SIG-M5 treated with dmso at 0.1 percent for 504 hours (cell line): ENCODE results near the gene NIPSNAP3A.
A peak's percentile ranks its signal among the peaks of the same experiment; 100 is the strongest.

Experiments
- DNase-seq: peaks from one replicate; lab custom pipeline; 2025; ENCODE audit not compliant: unreplicated experiment; lab: John Stamatoyannopoulos, UW

NIPSNAP3A gene

DNA sequence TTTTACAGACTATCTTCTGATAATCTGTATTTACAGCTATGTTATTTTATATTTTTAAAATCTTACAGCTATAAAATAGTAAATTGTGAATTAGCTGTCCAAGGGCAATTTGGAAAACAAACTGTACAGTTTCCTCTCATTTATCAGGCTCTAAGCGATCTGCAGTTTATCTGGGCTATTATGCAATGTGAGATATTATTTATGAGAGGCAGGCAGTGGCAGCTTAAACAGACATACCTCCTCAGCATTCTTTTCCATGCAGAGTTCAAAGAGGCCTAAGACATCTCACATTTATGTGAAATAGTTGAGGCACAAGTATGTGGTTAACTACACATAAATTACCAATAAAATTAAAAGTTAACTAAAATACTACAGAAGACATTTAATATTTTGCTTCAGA, 26.6 kb downstream of the NIPSNAP3A start:
- DNase-seq, result peak; percentile 42

DNA sequence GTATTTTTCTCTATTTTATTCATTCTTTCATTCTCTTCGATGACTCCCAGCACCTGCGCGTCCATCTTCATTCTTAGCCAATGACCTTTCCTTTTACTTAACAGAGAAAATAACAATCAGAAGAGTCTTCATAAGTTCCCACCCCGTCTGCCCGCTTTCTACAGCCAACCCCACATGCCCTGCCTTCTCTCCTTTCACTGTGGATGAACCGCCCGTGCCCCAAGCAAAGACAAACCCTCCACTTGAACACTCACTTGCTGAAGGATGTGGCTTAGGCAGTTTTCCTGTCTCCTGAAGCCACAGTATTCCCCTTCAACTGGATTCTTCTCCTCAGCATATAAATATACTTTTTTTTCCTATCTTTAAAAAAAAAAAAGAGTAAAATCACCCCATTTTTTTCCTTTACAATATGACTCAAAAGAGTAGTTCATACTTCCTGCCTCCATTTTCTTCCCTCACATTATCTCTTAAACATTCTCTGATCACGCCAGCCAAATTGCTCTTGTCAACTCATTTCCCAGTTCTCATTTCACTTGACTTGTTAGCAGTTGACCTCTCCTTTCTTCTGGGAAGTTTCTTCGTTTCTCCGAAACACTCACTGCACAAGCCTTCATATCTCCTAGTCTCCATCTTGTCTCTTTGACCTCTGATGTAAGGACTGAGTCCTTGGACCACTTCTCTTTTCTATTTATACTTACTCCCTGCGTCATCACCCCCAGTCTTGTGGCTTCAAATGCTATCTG, 27.5 kb downstream of the NIPSNAP3A start:
- DNase-seq, result peak; percentile 93

DNA sequence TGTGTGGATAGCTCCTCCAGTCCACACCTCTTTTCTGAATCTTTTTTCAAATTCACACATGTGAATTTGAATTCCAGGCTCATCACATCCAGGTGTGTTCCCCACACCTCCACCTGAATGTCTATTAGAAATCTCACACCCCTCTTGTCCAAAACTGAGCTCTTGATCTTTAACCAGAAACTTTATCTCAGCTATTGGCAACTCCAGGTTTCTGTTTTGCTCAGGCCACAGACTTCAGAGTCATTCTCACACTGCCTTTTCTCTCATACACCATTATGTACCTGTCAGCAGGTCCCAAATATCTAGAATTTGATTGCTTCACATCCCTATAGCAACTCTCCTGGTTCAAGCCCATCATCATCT, 28.1 kb downstream of the NIPSNAP3A start:
- DNase-seq, result no peak

DNA sequence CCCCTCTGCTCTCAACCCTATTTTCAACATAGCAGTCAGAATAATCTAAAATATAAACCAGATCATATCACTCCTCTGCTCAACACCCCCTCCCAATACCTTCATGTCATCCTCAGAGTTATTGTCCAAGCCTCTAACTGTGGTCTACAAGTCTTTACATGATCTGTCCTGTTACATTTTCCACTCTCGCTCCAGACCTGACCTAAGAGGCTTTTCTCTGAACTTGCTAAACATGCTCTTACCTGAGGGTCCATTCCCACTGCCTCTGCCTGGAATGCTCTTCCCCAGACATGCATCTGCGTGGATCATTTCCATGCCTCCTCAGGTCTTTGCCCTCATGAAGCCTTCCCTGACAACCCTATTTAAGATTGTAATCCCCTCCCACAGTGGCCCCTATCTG, 28.5 kb downstream of the NIPSNAP3A start:
- DNase-seq, result no peak

DNA sequence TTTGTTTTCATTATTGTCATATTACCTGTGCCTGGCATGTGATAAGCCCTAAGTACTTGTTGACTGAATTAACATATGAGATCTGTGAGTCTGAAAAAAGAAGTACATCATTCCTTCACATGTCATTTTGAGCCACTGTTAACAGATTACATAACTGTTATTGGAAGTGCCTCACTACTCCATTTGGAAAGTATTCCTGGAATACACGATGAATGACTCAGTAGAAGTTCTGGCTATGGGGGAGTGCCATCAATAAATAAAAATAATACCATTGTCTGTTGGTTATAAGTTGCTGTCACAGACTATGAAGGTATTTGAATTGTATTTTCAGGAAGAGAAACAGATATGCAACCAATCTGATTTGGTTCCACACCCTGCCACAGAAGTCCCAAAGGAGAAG, 29.3 kb downstream of the NIPSNAP3A start:
- DNase-seq, result no peak

DNA sequence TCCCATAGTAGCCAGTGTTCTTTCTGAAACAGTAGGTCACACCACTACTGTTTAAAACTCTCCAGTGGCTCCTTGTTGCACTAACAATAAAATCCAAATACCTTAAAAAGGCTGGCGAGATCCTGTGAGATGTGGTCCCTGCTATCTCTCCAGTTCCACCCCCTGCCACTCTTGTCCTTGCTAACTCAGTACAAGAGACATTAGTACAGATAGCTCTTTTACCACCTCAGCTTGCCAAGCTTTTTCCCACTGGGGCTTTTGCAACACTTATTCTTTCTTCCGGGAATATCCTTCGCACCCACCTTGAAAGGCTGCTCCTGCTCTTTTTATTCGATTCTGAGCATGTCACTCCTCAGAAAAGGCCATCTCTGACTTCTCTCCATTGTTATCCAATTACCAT, 31.3 kb downstream of the NIPSNAP3A start:
- no peak for DNase-seq

DNA sequence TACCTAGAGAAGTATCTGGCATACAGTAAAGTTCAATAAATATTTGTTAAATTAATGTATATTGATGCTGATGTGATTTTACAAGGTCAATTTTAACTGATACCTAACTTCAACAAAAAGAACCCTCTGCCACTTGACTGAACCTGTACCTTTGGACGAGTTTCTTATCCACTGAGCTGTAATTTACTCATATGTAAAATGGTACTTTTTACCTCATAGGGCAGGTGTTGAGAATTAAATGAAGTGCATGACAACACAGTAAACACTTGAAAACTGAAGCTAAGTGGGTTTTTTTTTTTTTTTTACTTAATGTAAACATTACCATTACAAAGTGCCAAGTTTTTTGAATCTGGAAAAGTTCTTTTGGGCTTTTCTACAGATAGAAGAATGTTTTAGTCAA, 31.9 kb downstream of the NIPSNAP3A start:
- DNase-seq, result no peak

DNA sequence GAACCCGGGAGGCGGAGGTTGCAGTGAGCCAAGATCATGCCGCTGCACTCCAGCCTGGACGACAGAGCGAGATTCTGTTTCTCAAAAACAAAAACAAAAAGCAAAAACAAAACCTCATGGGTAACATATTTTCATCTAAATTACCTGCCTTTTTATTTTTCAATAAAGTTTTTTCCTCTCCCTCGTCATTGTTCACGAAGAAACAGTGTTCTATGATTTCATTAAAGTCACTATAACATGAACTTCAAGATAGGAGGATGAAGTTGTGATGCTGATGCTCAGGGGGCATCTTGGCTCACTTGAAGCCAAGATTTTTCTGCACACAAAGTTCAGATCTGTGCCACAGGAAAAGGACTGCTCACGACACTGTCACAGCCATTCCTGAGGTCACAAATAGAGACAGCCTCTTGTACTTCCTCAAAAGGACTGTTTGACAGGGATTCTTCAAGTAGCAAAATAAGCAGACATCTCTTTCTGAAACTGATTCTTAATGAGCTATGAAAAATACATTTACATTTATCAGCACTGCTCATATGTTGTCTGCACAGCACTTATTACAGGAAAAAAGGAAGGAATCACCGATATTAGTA, 32.6 kb downstream of the NIPSNAP3A start:
- DNase-seq, result peak; percentile 21

DNA sequence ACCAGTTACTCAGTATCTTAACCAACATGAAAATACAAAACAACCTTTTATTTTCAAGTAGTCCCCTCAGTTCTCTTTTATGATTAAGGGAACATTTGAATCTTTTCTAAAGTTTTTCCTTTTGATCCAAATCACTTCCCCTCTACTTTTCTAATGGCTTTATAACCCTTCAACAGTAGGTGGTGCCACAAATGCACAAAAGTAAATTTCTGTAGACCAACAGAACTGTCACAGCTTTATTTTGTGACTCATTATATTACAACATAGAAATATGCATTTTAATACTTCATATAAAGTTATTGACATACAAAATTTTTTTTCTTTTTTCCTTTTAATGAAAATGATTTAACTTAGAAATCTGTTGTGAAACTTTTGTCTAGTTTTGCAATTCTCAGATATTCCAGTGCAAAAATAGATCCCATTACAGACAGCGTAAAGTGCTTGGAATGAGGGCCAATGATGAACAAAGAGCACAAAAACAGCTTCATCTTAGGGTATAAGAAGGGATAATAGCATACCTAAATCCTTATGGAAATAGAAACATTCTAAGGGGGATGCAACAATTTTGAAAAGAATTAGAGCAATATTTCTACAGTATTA, 33.4 kb downstream of the NIPSNAP3A start:
- peak; percentile 46 for DNase-seq

DNA sequence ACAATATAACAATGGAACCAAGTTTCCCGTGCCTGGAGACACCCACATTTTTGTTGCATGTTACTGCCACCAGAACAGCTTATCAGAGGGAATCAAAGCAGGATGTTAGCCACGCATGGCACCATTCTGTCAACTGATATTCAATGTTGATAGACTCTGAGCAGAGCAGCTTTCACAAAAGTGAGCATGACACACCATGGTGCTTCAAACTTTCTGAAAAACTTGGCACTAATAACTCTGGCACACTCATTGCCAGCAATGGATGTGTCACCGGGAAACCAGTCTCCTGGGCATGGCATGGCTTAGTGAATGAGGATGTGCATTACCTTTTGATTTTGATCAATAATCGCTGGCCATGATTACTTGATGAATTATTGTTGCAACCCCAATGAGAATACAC, 36.1 kb downstream of the NIPSNAP3A start:
- no peak for DNase-seq

DNA sequence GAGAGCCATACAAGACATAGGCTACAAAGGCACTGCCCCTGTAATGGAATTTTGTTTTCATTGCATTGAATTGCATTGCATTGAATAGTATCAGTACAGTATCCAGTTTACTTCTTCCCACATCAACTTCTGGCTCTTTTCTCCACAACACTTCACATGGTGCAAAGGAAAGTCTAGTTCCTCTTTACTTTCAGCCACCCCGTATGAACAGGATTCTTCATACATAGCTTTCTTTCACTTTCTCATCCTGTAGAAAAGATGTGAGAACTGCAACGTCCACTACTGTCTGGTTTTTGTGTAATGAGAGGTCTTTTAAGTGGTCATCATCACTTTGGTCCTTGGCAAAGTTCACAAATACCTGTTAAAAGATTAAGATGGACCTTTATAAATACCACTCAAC, 36.6 kb downstream of the NIPSNAP3A start:
- DNase-seq, result peak; percentile 25

DNA sequence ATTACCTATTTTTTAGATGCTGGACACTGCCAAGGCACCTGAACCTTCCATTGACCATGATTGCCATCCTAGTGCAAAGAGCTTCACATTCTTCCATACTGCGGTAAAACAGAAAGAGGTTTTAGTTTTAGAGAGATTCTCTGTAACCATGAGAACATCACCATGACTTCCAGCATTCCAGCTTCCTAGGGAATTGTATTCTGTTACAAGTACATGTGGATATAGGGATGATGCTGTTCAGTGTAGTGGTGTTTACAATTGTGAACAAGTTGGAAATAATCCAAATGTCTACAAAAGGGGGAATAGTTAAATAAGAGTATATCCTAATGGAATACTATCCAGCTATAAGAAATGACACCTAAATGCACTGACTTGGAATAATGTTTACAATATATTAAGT, 38.8 kb downstream of the NIPSNAP3A start:
- DNase-seq, result no peak

DNA sequence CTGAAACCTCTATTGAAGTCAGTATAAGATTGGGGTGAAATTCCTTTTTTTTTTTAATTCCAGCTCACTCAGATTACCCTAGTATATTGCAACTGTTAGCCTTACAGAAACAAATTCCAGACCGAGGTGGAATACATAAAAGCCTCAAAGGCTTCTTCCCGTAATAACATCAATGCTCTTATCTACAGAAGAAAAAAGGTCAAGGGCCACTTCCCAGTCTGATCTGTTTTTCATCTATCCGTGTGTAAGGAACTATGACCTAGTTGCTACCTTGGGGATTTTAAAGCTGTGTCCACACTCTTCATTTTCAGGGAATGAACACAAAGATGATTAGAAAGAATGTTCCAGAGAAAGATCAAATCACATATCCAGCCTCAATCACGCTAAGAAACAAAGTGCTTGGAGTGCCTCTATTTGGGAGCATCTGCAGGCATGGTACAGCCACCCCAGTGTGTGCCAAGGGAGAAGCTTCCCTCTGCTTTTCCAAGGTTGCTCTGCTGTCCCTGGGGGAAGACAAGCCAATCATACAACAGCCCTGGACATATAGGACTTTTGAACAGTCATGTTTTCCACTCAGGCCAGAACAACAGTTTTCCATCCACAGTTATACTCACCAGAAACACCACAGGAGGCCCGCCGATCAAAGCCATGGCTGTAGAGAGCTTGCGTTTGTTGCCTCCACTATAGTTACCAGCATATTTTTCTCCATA, 40.0 kb downstream of the NIPSNAP3A start:
- DNase-seq, result no peak

DNA sequence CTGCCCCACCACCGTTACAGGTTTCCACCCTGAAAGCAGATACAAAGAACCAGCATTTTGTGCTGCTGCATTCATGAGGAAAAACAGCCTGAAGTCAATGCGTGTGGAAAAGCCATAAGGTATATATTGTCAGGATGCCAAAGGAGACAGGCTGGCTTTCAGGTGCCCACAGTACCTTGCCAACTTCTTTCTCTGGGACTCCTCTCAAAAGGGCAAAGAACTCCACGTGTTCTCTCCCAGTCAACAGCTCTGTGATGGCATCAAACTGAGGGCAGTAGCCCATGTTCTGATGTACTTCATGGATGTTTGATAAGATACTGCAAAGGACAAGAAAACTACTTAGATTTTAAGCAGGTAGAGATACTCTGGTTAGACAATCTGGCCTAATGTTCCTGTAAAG, 40.8 kb downstream of the NIPSNAP3A start:
- DNase-seq, result no peak

DNA sequence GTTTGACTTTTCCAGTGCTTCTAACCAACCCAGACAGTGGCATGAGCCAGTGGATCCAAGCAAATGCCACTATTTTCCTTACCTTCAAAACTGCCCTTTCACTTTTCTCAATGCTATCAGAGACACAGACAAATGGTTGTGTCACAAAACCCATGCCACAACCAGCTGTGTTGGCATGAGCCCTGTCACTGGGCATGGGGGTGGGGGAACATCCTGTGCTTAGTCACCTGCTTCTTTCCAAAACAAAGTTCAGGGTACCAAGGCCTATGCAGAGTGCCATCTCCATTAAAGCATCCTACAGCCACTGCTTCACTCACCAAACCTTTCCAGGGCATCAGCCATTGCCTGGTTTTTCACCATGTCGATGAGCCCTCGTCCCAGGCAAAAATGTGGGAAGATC, 46.6 kb downstream of the NIPSNAP3A start:
- DNase-seq, result no peak

DNA sequence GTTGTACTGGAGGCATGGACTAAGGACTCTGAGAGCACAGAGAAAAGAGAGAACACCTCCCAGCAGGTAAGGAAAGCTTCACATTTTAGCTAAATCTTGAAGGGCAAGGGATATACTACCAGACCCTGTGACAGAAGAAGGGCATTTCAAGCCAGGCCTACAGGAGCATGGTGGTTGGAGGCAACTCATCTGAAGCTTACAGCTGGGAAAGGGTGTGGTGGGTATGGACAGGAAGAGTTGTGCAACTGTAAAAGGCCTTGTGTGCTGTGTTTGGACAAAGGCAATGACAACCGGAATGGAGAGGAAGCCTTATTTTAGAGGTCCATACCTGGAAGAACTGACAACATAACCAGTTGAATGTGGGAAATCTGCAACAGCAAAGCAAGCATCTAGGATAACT, 47.6 kb downstream of the NIPSNAP3A start:
- DNase-seq, result no peak

DNA sequence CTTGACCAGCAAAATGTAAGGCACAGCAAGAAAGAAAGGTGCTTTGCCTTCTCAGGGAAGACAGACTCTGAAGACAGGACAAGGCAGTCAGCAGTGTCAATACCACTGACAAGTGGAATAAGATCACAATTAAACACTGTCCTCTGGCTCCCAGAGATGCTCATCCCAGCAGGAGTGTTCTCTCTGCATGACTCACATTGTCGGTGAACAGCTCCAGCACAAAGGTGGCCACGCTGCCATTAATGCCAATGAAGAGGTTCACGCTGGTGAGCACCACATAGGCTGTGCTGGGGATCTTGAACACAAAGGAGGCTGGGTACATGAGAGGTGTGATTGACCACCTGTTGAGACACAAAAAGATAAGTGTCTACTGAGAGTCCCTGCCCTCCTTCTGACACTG, 48.4 kb downstream of the NIPSNAP3A start:
- no peak for DNase-seq

DNA sequence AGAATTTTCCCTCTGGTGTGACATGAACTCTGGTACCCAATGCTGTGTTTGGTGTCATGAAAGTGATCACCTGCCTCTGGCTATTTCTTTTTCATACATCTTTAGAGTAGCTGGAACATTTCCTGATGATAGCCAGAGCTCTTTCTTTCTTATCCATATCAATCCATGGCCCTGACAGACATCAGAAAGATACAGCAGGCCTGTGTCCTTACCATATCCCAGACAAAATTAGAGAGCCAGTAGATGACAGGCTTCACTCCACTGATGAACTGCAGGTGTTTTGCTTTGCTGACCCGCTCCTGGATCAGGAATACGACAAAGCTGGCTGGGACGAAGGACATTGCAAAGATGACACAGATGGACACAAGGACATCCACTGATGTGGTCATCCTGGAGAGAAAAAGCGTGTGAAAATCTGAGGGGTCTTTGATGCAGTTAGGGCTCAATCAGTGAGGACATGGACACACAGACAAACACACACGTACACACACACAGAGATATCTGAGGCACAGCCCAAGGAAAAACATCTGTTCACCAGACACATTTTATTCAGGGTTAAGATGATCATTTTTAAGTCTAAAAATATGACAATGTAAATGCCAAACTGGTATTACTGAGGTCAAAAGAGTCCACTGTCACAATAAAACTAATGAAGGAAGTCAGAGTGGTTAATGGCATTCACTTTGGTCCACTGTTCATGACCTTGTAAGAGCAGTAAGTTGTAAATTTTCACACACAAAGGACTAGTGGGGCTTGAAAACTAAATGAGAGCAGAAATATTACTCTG, 50.9 kb downstream of the NIPSNAP3A start:
- no peak for DNase-seq

DNA sequence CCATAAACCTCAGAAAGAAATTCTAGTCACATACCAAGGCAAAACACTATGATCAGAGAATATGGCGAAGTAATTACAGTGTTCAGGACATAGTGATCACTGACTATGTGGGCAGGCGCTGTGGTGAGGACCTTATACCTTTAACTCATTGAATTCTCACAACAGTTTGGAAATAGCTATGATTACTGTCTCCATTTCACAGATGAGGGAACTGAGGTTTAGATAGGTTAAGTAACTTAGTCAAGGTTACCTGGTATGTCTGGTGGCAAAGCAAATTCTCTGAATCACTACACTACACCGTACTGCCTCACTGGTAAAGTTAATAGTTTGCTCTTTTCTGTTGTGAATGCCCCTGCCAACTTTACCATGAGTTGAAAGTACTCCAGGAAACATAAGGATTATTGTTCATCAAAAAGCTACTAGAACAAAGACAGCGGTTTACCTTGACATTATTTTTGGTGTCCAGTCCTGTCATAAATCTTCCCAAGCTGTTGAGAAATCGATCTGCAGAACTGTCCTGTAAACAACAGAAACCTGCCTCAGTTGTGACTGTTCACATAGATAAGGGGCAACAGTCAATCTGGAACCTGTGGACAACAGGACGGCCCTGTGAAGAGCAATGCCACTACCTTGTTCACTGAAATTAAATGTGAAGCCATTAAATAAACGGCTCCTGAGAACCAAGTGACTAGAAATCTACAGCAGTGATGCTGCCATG, 52.7 kb downstream of the NIPSNAP3A start:
- no peak for DNase-seq

DNA sequence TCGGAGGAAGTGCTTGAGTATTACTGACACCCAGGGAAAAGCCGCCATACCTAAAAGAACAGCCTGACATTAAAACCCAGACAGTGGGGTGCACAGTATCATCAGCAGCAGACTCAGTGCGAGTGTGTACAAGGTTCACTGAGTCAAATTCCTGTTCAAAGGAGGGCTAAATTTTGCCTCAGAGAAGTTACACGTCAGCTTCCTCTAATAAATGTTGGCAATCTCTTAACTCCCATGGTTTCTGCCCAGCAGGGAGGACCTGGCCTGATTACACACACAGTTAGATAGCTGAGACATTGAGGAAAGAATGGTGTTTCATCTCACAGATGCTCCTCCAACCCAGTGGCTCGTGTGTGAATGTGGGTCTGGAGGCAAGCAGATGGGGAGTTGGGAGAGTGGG, 54.6 kb downstream of the NIPSNAP3A start:
- no peak for DNase-seq

DNA sequence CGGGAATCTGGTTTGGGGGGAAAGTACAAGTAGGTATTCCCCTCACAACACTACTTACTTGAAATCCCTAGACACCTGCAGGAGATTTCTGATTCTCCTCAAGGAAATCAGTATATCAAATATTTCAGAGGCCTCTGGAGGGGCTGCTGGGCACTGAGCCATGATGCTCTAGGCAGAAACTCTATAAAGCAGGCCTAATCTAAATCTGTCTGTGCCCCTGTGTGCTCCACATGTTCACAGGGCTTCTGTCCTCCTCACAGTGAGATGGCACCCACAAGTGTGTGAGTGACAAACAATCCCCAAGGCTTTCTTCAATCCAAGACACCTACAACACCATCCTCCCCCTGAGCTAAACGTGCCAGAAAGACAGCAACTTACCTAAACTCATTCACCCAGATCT, 55.4 kb downstream of the NIPSNAP3A start:
- no peak for DNase-seq
